Ovary (tissue), 9 donors: ENCODE data around the gene ARG2. TPM values are rescaled to one million over a fixed set of nuclear protein-coding genes. Genes with fewer than 3 reads are reported as not detected.
"Not testable (repeated sequence)": the region's sequence is repeated elsewhere in the genome, so short reads cannot be mapped to it uniquely, and the experiment has no call there.

Experiments
- DNase-seq, 5 donors: peaks; one replicate each; pipeline ENCODE4 v3.0.0-alpha.2; 2019 to 2020
- H3K27ac ChIP-seq, 2 donors: fragments of 200-600 bp; one replicate each; pipeline versions ENCODE4 v1.5.1 to v1.8.0; 2019 to 2022
- H3K27me3 ChIP-seq: fragments of 200-600 bp; one replicate; pipeline ENCODE4 v1.8.0; 2022
- H3K36me3 ChIP-seq: fragments of 200-600 bp; sonication (generic); one replicate; pipeline ENCODE4 v1.5.1; 2019
- H3K4me1 ChIP-seq: one replicate; pipeline ENCODE4 v1.8.1; 2013; ENCODE audit warnings: mild to moderate bottlenecking, moderate library complexity; ENCODE audit not compliant: insufficient read depth
- H3K4me3 ChIP-seq: fragments of 200-600 bp; sonication (generic); one replicate; pipeline ENCODE4 v1.5.1; 2017
- H3K9me3 ChIP-seq, 2 donors: fragments of 200-600 bp in 1 of 2; sonication (generic) in 1 of 2; one replicate each; pipeline versions ENCODE4 v1.5.1 to v1.8.1; 2013 to 2019; ENCODE audit warnings: mild to moderate bottlenecking in 1 of 2, moderate library complexity in 1 of 2
- CTCF ChIP-seq, 3 donors: fragments of 450-650 bp in 2 of 3; fragments of 200-600 bp in 1 of 3; IDR thresholded peaks; one replicate each; pipeline versions ENCODE4 v1.5.1 to v1.8.0; 2016 to 2022; ENCODE audit warnings: antibody characterized with exemption in 3 of 3, mild to moderate bottlenecking in 1 of 3
- EP300 ChIP-seq: sonication (generic); formaldehyde crosslinking; IDR thresholded peaks from one replicate; pipeline ENCODE4 v1.6.1; 2017; ENCODE audit warnings: antibody characterized with exemption
- POLR2A ChIP-seq: fragments of 450-650 bp; IDR thresholded peaks from one replicate; pipeline ENCODE4 v1.6.1; 2017; ENCODE audit warnings: antibody characterized with exemption, mild to moderate bottlenecking, moderate library complexity
- WGBS, 3 donors: extraction: QIAGEN DNeasy Blood & Tissue Kit in 1 of 3; methylation state at CpG; one replicate each; pipeline versions ENCODE4 v1.1.5 to v1.1.7; 2013 to 2017; 5-methylcytosine and 5-hydroxymethylcytosine counted together
- intact Hi-C, 4 donors: fragments of 100-400 bp; cut with DNase I; formaldehyde crosslinking; loops; one replicate each; pipeline versions ENCODE4 v1.11.0 to v1.15.1; 2022 to 2023
- polyA plus RNA-seq, 2 donors: library from polyadenylated mRNA; stranded (reverse); fragments of 200-250 nt in 1 of 2; fragments of 350-450 nt in 1 of 2; fragmentation: Illumina TruSeq in 1 of 2; extraction: RNeasy Lipid Tissue Mini Kit (QIAGEN cat#74804) in 1 of 2; gene quantifications; one replicate each; pipeline ENCODE4 v1.2.3, GENCODE V29; 2013 to 2014
- total RNA-seq, 7 donors: library from RNA; depleted of rRNA in 2 of 7; stranded (reverse); fragments of >200 nt in 2 of 7; fragmentation: NEBNext Ultra II Directional in 3 of 7; extraction: Animal tissue kit (Norgen Biotek cat#: 25700) in 3 of 7; gene quantifications; one replicate each; pipeline versions ENCODE4 v1.1.0 to v1.2.4, GENCODE V29; 2016 to 2023
- donor health status: DM: no; HTN: no; CAD: no; lungs with moderate emphysema.
- donor health status: DM: no; HTN: no; CAD: no.
- donor health status: Bipolar disorder and iron deficiency.
- donor health status: DM: yes; HTN: yes; CAD: no.
- donor health status: DM: no; HTN: no; CAD: no.
- donor health status: DM: yes; HTN: yes; CAD: no.

ARG2 gene
- total and polyA plus RNA-seq, 9 donors, result 1.4 to 33.7 (median 4.4) TPM

- H3K4me1 ChIP-seq, result peaks cover 2% of the 10 kb centered on the region
- peak; percentile 23 to 48 (median 46) for DNase-seq
- H3K36me3 ChIP-seq, result no peaks in the 10 kb centered on the region
- H3K9me3 ChIP-seq, result no peaks in the 10 kb centered on the region
- TF ChIP-seq CTCF (IDR thresholded peaks at IDR 0.05) (no peak), POLR2A (no peak), EP300 (no peak)
- 1 to 3% (median 2%) methylated on average over 19 of the region's 19 CpGs for WGBS, 3 donors
- intact Hi-C loops, result no loop called here
- H3K27ac ChIP-seq, result peak overlapping the region; percentile 73 to 74
- no peaks in the 10 kb centered on the region for H3K27me3 ChIP-seq
- peak overlapping the region; percentile 66 for H3K4me3 ChIP-seq
These were observed 581 bp downstream of the ARG2 start for GRCh38 chr14:67620217-67620785.

- Histone ChIP-seq H3K36me3 (no peaks in the 10 kb centered on the region), H3K4me3 (no peak overlapping the region), H3K4me1 (peaks cover 2% of the 10 kb centered on the region), H3K27me3 (no peaks in the 10 kb centered on the region), H3K27ac (no peak overlapping the region), H3K9me3 (no peaks in the 10 kb centered on the region)
- intact Hi-C loops, result no loop called here
- 49 to 58% (median 54%) methylated on average over 4 of the region's 4 CpGs for WGBS, 3 donors
- TF ChIP-seq CTCF (IDR thresholded peaks at IDR 0.05) (no peak), POLR2A (no peak), EP300 (no peak)
- DNase-seq, result no peak
These were observed 3.0 kb downstream of the ARG2 start for GRCh38 chr14:67622675-67623074.

- WGBS, 3 donors, result 38 to 54% (median 42%) methylated on average over 2 of the region's 2 CpGs
These were observed 3.4 kb downstream of the ARG2 start for GRCh38 chr14:67623114-67623513.

GRCh38 chr14:67626131-67626530 is 6.4 kb downstream of the ARG2 start:
- H3K36me3 ChIP-seq, H3K9me3 ChIP-seq, H3K27me3 ChIP-seq, H3K4me1 ChIP-seq, H3K27ac ChIP-seq, intact Hi-C loops, DNase-seq, H3K4me3 ChIP-seq: not testable (repeated sequence)
- WGBS, 3 donors, result 80 to 86% (median 83%) methylated on average over 1 of the region's 1 CpG

More at GRCh38 chr14:67623114-67623513, 3.4 kb downstream of the ARG2 start:
- no peak for DNase-seq
- Histone ChIP-seq H3K36me3 (no peaks in the 10 kb centered on the region), H3K27ac (no peak overlapping the region), H3K9me3 (no peaks in the 10 kb centered on the region), H3K4me1 (peaks cover 2% of the 10 kb centered on the region), H3K27me3 (no peaks in the 10 kb centered on the region), H3K4me3 (no peak overlapping the region)
- no peak for TF ChIP-seq POLR2A
- no peak for TF ChIP-seq CTCF (IDR thresholded peaks at IDR 0.05)
- no peak for TF ChIP-seq EP300
- intact Hi-C loops, result no loop called here

- H3K4me1 ChIP-seq, result no peaks in the 10 kb centered on the region
- H3K27ac ChIP-seq, result no peak overlapping the region
- H3K9me3 ChIP-seq, result no peaks in the 10 kb centered on the region
- H3K27me3 ChIP-seq, result no peaks in the 10 kb centered on the region
- DNase-seq, result no peak
- no peaks in the 10 kb centered on the region for H3K36me3 ChIP-seq
- intact Hi-C loops, result no loop called here
- TF ChIP-seq EP300, result no peak
- no peak for TF ChIP-seq POLR2A
- no peak for TF ChIP-seq CTCF (IDR thresholded peaks at IDR 0.05)
- H3K4me3 ChIP-seq, result no peak overlapping the region
These were observed 7.8 kb downstream of the ARG2 start for GRCh38 chr14:67627519-67627918.
